ENCODE data around the gene CDC42BPB. TPM values are rescaled to one million over a fixed set of nuclear protein-coding genes. Genes with fewer than 3 reads are reported as not detected.

The CDC42BPB gene
- polyA plus RNA-seq, 1 of the 3 experiments (the other 2 are of a cell fraction): 61.6 TPM

GRCh38 chr14:102994689-102995088 is 62.7 kb downstream of the CDC42BPB start:
- Histone ChIP-seq H3K4me3 (ENCODE audit: low read depth in 2 of 2, low read length in 1 of 2) (no peak overlapping the region), H3K4me2 (no peak overlapping the region), H3K9me2 (no peaks in the 10 kb centered on the region), H3K27ac (ENCODE audit: low read depth in 2 of 2, low read length in 1 of 2) (no peak overlapping the region), H3K9ac (no peak overlapping the region), H3K4me1 (ENCODE audit: control insufficient read depth in 1 of 2, insufficient read depth in 2 of 2, low read depth in 1 of 2, low read length in 1 of 2) (peaks cover 3 to 4% of the 10 kb centered on the region in 2 experiments; a peak in 2 of 4 replicates), H3K27me3 (ENCODE audit: insufficient read depth) (no peaks in the 10 kb centered on the region), H2AFZ (ENCODE audit: low read depth) (no peak overlapping the region), H3K36me3 (replicated peaks in 1 of 2; ENCODE audit: control insufficient read depth in 1 of 2, insufficient read depth in 2 of 2, low read length in 1 of 2) (peaks cover 44 to 50% of the 10 kb centered on the region in 2 experiments), H3F3A (replicated peaks; ENCODE audit: insufficient read depth) (peaks cover 21% of the 10 kb centered on the region), H4K20me1 (ENCODE audit: insufficient read depth) (peaks cover 16% of the 10 kb centered on the region; the same call in 1 of the 2 replicates), H3K9me3 (no peaks in the 10 kb centered on the region), H3K79me2 (ENCODE audit: insufficient read depth) (peaks cover 59% of the 10 kb centered on the region; the same call in 1 of the 2 replicates)
- POLR2A ChIA-PET: no interaction called here
- CTCF ChIA-PET: interaction anchor here (1.0 kb wide), 1 partner anchor 26 kb away, joined by 3 read pairs; no protein-coding TSS in a partner anchor
- 93% methylated on average over 2 of the region's 4 CpGs for WGBS (ENCODE audit: low lambda C conversion rate)
- no peak for DNase-seq
- no peak for TF ChIP-seq MXI1 (IDR thresholded peaks at IDR 0.05; ENCODE audit: low read depth, low read length)
- no peak for TF ChIP-seq RAD21 (IDR thresholded peaks at IDR 0.05; ENCODE audit: low read length)
- TF ChIP-seq FOSL2 (IDR thresholded peaks at IDR 0.05; ENCODE audit: borderline replicate concordance, low read depth): no peak
- no peak for TF ChIP-seq GABPA (IDR thresholded peaks at IDR 0.05; ENCODE audit: low read depth)
- no peak for TF ChIP-seq ZBTB33 (IDR thresholded peaks at IDR 0.05; ENCODE audit: borderline replicate concordance, low read depth)
- TF ChIP-seq RXRA (IDR thresholded peaks at IDR 0.05; ENCODE audit: borderline replicate concordance, low read depth): no peak
- TF ChIP-seq YY1 (IDR thresholded peaks at IDR 0.05; ENCODE audit: low read depth): no peak
- no peak for TF ChIP-seq SMC3 (IDR thresholded peaks at IDR 0.05; ENCODE audit: low read depth, low read length)
- no peak for TF ChIP-seq ELF1 (IDR thresholded peaks at IDR 0.05)

- peaks cover 48 to 49% of the 10 kb centered on the region in 2 experiments for H3K36me3 ChIP-seq (replicated peaks in 1 of 2; ENCODE audit: control insufficient read depth in 1 of 2, insufficient read depth in 2 of 2, low read length in 1 of 2)
- no peak for TF ChIP-seq RCOR1 (IDR thresholded peaks at IDR 0.05; ENCODE audit: low read length)
- TF ChIP-seq USF2 (IDR thresholded peaks at IDR 0.05; ENCODE audit: borderline replicate concordance, low read depth, low read length): no peak
- no peak for TF ChIP-seq GABPA (IDR thresholded peaks at IDR 0.05; ENCODE audit: low read depth)
- TF ChIP-seq RAD21 (IDR thresholded peaks at IDR 0.05; ENCODE audit: low read length): no peak
- TF ChIP-seq YY1 (IDR thresholded peaks at IDR 0.05; ENCODE audit: low read depth): no peak
- peaks cover 16% of the 10 kb centered on the region; the same call in 1 of the 2 replicates for H4K20me1 ChIP-seq (ENCODE audit: insufficient read depth)
- 64% methylated on average over 3 of the region's 3 CpGs for WGBS (ENCODE audit: low lambda C conversion rate)
- 0 out of 2 replicates have a peak overlapping the region, but pooled peaks have one; percentile 4 for H3K4me2 ChIP-seq
- CTCF ChIA-PET: interaction anchor here (0.6 to 1.0 kb wide), 2 partner anchors 10 to 27 kb away, joined by 3 read pairs; no protein-coding TSS in a partner anchor
- no peaks in the 10 kb centered on the region for H3K9me2 ChIP-seq
- H3F3A ChIP-seq (replicated peaks; ENCODE audit: insufficient read depth): peaks cover 21% of the 10 kb centered on the region
- DNase-seq: no peak
- H3K4me1 ChIP-seq (ENCODE audit: control insufficient read depth in 1 of 2, insufficient read depth in 2 of 2, low read depth in 1 of 2, low read length in 1 of 2): peaks cover 3 to 4% of the 10 kb centered on the region in 2 experiments; a peak in 2 of 4 replicates
- no peaks in the 10 kb centered on the region for H3K9me3 ChIP-seq
- no peaks in the 10 kb centered on the region for H3K27me3 ChIP-seq (ENCODE audit: insufficient read depth)
- H2AFZ ChIP-seq (ENCODE audit: low read depth): no peak overlapping the region
- POLR2A ChIA-PET: no interaction called here
- H3K27ac ChIP-seq (ENCODE audit: low read depth in 2 of 2, low read length in 1 of 2): no peak overlapping the region
- H3K9ac ChIP-seq: no peak overlapping the region
- H3K79me2 ChIP-seq (ENCODE audit: insufficient read depth): peaks cover 67% of the 10 kb centered on the region; the same call in 1 of the 2 replicates
- H3K4me3 ChIP-seq (ENCODE audit: low read depth in 2 of 2, low read length in 1 of 2): no peak overlapping the region
These were observed 63.8 kb downstream of the CDC42BPB start for GRCh38 chr14:102993523-102993922.
